HepG2 (cell line): ENCODE measurements around the gene BCL2L11. TPM values are rescaled to one million over a fixed set of nuclear protein-coding genes. Genes with fewer than 3 reads are reported as not detected.

Experiments used
- BCL6 ChIP-seq: IDR thresholded peaks from 2 replicates; pipeline ENCODE4 v1.6.1; 2016; ENCODE audit warnings: missing genetic modification reagents, missing compliant biosample characterization
- CREM ChIP-seq, 2 experiments: sonication (generic) in 1 of 2; formaldehyde crosslinking in 1 of 2; IDR thresholded peaks; 2 replicates each; pipeline versions ENCODE4 v1.4.0 to v1.6.1; 2016 to 2020; ENCODE audit warnings: antibody characterized with exemption in 1 of 2, mild to moderate bottlenecking in 1 of 2, missing genetic modification reagents in 1 of 2
- HES4 ChIP-seq: sonication (generic); formaldehyde crosslinking; IDR thresholded peaks from 2 replicates; pipeline ENCODE4 v1.9.0; 2021; ENCODE audit warnings: mild to moderate bottlenecking, missing genetic modification reagents, borderline replicate concordance
- MED8 ChIP-seq: sonication (generic); formaldehyde crosslinking; IDR thresholded peaks from 2 replicates; pipeline ENCODE4 v1.8.1; 2023; ENCODE audit warnings: mild to moderate bottlenecking, missing genetic modification reagents; ENCODE audit not compliant: insufficient replicate concordance
- MIXL1 ChIP-seq: IDR thresholded peaks from 2 replicates; pipeline ENCODE4 v1.6.1; 2016
- NONO ChIP-seq, 2 experiments: fragments of 450-650 bp in 1 of 2; sonication (generic) in 1 of 2; formaldehyde crosslinking in 1 of 2; IDR thresholded peaks in 1 of 2; conservative IDR thresholded peaks in 1 of 2; 2 replicates each; pipeline versions ENCODE4 v1.6.1 to v1.8.0; 2017 to 2022; ENCODE audit warnings: mild to moderate bottlenecking in 1 of 2, missing genetic modification reagents in 1 of 2, moderate library complexity in 1 of 2
- PAWR ChIP-seq: sonication (generic); formaldehyde crosslinking; IDR thresholded peaks from 2 replicates; pipeline ENCODE4 v1.4.0; 2020; ENCODE audit warnings: missing genetic modification reagents, mild to moderate bottlenecking, borderline replicate concordance
- PCBP2 ChIP-seq: fragments of 200-400 bp; formaldehyde crosslinking; optimal IDR thresholded peaks from 2 replicates; pipeline ENCODE3; 2018; ENCODE audit warnings: low read length, low read depth; ENCODE audit not compliant: poor library complexity, severe bottlenecking
- RARA ChIP-seq: IDR thresholded peaks from 2 replicates; pipeline ENCODE4 v1.6.1; 2016; ENCODE audit warnings: missing genetic modification reagents, missing compliant biosample characterization
- RBFOX2 ChIP-seq: fragments of 200-400 bp; formaldehyde crosslinking; IDR thresholded peaks from 2 replicates; pipeline ENCODE4 v1.6.1; 2017; ENCODE audit warnings: low read depth, mild to moderate bottlenecking, low read length
- RFXANK ChIP-seq: IDR thresholded peaks from 2 replicates; pipeline ENCODE4 v1.6.1; 2016
- SAP130 ChIP-seq: IDR thresholded peaks from 2 replicates; pipeline ENCODE4 v1.6.1; 2016; ENCODE audit warnings: low read depth
- SCMH1 ChIP-seq: sonication (generic); formaldehyde crosslinking; IDR thresholded peaks from 2 replicates; pipeline ENCODE4 v1.9.0; 2021; ENCODE audit warnings: missing genetic modification reagents, mild to moderate bottlenecking, borderline replicate concordance
- SIN3A ChIP-seq: IDR thresholded peaks from 2 replicates; pipeline ENCODE4 v1.6.1; 2011; ENCODE audit warnings: low read depth, mild to moderate bottlenecking, control low read depth, low read length, borderline replicate concordance
- TAF1 ChIP-seq: sonication (generic); formaldehyde crosslinking; IDR thresholded peaks from 2 replicates; pipeline ENCODE4 v1.4.0; 2020; ENCODE audit warnings: missing genetic modification reagents
- ZC3H13 ChIP-seq: sonication (generic); formaldehyde crosslinking; IDR thresholded peaks from 2 replicates; pipeline ENCODE4 v1.8.1; 2023; ENCODE audit warnings: mild to moderate bottlenecking, missing genetic modification reagents, moderate library complexity
- ZFP62 ChIP-seq: sonication (generic); formaldehyde crosslinking; IDR thresholded peaks from 2 replicates; pipeline ENCODE4 v1.4.0; 2020; ENCODE audit warnings: missing genetic modification reagents
- ZNF20 ChIP-seq: sonication (generic); formaldehyde crosslinking; IDR thresholded peaks from 2 replicates; pipeline ENCODE4 v1.4.0; 2020; ENCODE audit warnings: mild to moderate bottlenecking, moderate library complexity, missing genetic modification reagents
- ZNF430 ChIP-seq: sonication (generic); formaldehyde crosslinking; IDR thresholded peaks from 2 replicates; pipeline ENCODE4 v1.9.0; 2021; ENCODE audit warnings: mild to moderate bottlenecking, missing genetic modification reagents
- ZNF484 ChIP-seq: sonication (generic); formaldehyde crosslinking; IDR thresholded peaks from 2 replicates; pipeline ENCODE4 v1.5.1; 2020; ENCODE audit warnings: mild to moderate bottlenecking, low read depth, missing genetic modification reagents, borderline replicate concordance
- ZNF616 ChIP-seq: sonication (generic); formaldehyde crosslinking; IDR thresholded peaks from 2 replicates; pipeline ENCODE4 v1.5.0; 2020; ENCODE audit warnings: low read depth, mild to moderate bottlenecking, missing genetic modification reagents
- ZSCAN22 ChIP-seq: sonication (generic); formaldehyde crosslinking; IDR thresholded peaks from 2 replicates; pipeline ENCODE4 v1.4.0; 2020; ENCODE audit warnings: mild to moderate bottlenecking, missing genetic modification reagents
- polyA plus RNA-seq, 8 experiments: library from polyadenylated mRNA; depleted of rRNA in 3 of 8; stranded (reverse) in 7 of 8; unstranded in 1 of 8; fragments of >200 nt; fragmentation: Illumina TruSeq in 4 of 8; extraction: Trizol in 4 of 8; gene quantifications; 2 replicates each; pipeline versions ENCODE4 v1.2.1 to v1.2.3, GENCODE V29; 2011 to 2016; ENCODE audit warnings: low read depth in 4 of 8, missing spikeins in 1 of 8, mixed read lengths in 1 of 8; ENCODE audit not compliant: insufficient read depth in 1 of 8
- total RNA-seq, 5 experiments: library from RNA; depleted of rRNA; stranded (reverse); fragments of >200 nt; fragmentation: Illumina TruSeq; extraction: Trizol; gene quantifications; 2 replicates each; pipeline ENCODE4 v1.2.3, GENCODE V29; 2016; ENCODE audit warnings: low read depth in 1 of 5
- TF ChIP-seq, protein P1 (sequence below): sonication (generic); formaldehyde crosslinking; IDR thresholded peaks from 2 replicates; pipeline ENCODE4 v1.4.0; 2020; ENCODE audit warnings: missing genetic modification reagents
- TF ChIP-seq, protein P2 (sequence below): sonication (generic); formaldehyde crosslinking; IDR thresholded peaks from 2 replicates; pipeline ENCODE4 v1.8.0; 2022; ENCODE audit warnings: mild to moderate bottlenecking, missing genetic modification reagents
- TF ChIP-seq, protein P3 (sequence below): sonication (generic); formaldehyde crosslinking; conservative IDR thresholded peaks from 2 replicates; pipeline ENCODE4 v1.8.0; 2022; ENCODE audit warnings: mild to moderate bottlenecking, moderate library complexity, missing genetic modification reagents

BCL2L11 gene
- total and polyA plus RNA-seq, 2 of the 13 experiments (the other 11 are each of a cell fraction or from before 2014, with no cell fraction given) = 6.1 to 9.7 TPM

DNA sequence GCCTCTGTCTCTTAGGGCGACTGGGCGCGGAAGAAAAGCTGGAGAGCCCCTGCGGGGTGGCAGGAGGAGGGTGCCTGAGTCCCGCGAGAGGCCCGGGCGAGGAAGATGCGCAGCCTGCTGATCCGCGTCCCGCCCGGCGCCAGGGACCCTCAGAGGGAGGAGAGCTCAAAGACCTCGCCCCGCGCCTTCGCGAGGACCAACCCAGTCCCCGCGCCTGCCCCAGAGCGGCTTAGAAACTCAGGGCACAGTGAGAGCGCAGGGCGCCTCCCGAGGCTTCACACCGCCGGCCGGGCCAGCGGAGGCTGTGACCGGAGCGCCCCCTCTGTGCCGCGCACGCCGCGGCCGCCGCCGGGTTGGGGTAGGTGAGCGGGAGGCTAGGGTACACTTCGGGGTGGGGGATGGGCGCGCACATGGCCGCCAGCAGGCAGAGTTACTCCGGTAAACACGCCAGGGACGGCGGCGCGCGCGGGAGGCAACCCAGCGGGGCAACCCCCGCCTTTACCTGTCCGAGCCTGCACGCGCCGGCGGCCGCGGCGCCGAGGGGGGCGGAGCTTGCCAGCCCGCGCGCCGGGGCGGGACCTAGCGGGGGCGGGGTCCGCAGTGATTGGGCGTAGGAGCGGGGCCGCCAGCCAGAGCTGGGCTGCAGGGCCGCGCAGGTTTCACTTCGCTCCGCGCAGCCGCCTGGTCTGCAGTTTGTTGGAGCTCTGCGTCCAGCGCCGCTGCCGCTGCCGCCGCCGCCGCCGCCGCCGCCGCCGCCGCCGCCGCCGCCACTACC lies at the start of gene BCL2L11 (continued):
- TF ChIP-seq ZFP62 (CRISPR knock-in tag) = no peak
- TF ChIP-seq PAWR (CRISPR knock-in tag) = peak; percentile 94; the same call in 1 of the 2 replicates
- TF ChIP-seq, protein P1, sequence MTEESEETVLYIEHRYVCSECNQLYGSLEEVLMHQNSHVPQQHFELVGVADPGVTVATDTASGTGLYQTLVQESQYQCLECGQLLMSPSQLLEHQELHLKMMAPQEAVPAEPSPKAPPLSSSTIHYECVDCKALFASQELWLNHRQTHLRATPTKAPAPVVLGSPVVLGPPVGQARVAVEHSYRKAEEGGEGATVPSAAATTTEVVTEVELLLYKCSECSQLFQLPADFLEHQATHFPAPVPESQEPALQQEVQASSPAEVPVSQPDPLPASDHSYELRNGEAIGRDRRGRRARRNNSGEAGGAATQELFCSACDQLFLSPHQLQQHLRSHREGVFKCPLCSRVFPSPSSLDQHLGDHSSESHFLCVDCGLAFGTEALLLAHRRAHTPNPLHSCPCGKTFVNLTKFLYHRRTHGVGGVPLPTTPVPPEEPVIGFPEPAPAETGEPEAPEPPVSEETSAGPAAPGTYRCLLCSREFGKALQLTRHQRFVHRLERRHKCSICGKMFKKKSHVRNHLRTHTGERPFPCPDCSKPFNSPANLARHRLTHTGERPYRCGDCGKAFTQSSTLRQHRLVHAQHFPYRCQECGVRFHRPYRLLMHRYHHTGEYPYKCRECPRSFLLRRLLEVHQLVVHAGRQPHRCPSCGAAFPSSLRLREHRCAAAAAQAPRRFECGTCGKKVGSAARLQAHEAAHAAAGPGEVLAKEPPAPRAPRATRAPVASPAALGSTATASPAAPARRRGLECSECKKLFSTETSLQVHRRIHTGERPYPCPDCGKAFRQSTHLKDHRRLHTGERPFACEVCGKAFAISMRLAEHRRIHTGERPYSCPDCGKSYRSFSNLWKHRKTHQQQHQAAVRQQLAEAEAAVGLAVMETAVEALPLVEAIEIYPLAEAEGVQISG (CRISPR knock-in tag) = peak; percentile 91
- TF ChIP-seq ZNF430 (CRISPR knock-in tag) = peak; percentile 97
- TF ChIP-seq SCMH1 = no peak
- TF ChIP-seq, protein P2, sequence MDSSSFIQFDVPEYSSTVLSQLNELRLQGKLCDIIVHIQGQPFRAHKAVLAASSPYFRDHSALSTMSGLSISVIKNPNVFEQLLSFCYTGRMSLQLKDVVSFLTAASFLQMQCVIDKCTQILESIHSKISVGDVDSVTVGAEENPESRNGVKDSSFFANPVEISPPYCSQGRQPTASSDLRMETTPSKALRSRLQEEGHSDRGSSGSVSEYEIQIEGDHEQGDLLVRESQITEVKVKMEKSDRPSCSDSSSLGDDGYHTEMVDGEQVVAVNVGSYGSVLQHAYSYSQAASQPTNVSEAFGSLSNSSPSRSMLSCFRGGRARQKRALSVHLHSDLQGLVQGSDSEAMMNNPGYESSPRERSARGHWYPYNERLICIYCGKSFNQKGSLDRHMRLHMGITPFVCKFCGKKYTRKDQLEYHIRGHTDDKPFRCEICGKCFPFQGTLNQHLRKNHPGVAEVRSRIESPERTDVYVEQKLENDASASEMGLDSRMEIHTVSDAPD (CRISPR knock-in tag) = peak; percentile 96
- TF ChIP-seq BCL6 = peak; percentile 80
- TF ChIP-seq, protein P3, sequence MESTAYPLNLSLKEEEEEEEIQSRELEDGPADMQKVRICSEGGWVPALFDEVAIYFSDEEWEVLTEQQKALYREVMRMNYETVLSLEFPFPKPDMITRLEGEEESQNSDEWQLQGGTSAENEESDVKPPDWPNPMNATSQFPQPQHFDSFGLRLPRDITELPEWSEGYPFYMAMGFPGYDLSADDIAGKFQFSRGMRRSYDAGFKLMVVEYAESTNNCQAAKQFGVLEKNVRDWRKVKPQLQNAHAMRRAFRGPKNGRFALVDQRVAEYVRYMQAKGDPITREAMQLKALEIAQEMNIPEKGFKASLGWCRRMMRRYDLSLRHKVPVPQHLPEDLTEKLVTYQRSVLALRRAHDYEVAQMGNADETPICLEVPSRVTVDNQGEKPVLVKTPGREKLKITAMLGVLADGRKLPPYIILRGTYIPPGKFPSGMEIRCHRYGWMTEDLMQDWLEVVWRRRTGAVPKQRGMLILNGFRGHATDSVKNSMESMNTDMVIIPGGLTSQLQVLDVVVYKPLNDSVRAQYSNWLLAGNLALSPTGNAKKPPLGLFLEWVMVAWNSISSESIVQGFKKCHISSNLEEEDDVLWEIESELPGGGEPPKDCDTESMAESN (CRISPR knock-in tag) = peak; percentile 96
- TF ChIP-seq ZC3H13 (CRISPR knock-in tag) = peak; percentile 85
- peak; percentile 82 for TF ChIP-seq ZSCAN22 (CRISPR knock-in tag)
- TF ChIP-seq SAP130 = peak; percentile 97
- TF ChIP-seq RFXANK = no peak
- TF ChIP-seq SIN3A = 0 out of 2 replicates have a peak, but pooled peaks have one; percentile 57
- no peak for TF ChIP-seq CREM (IDR thresholded peaks at IDR 0.05)
- no peak for TF ChIP-seq CREM (CRISPR knock-in tag; IDR thresholded peaks at IDR 0.05)
- TF ChIP-seq NONO (IDR thresholded peaks at IDR 0.05) = no peak
- peak; percentile 94 for TF ChIP-seq NONO (CRISPR knock-in tag; conservative IDR thresholded peaks at IDR 0.05)
- TF ChIP-seq TAF1 (CRISPR knock-in tag) = peak; percentile 96
- peak; percentile 90 for TF ChIP-seq RBFOX2
- no peak; the same call in 1 of the 2 replicates for TF ChIP-seq ZNF484 (CRISPR knock-in tag)
- no peak for TF ChIP-seq PCBP2
- TF ChIP-seq HES4 (CRISPR knock-in tag) = peak; percentile 86
- peak; percentile 81 for TF ChIP-seq MED8 (CRISPR knock-in tag)
- peak; percentile 78 for TF ChIP-seq RARA (CRISPR knock-in tag)
- TF ChIP-seq ZNF20 (CRISPR knock-in tag) = peak; percentile 94; the same call in 1 of the 2 replicates
- TF ChIP-seq MIXL1 (CRISPR knock-in tag) = peak; percentile 19; the same call in 1 of the 2 replicates
- TF ChIP-seq ZNF616 (CRISPR knock-in tag) = peak; percentile 88
